B cell (primary cell): ENCODE measurements around the gene XRCC1. TPM values are rescaled to one million over a fixed set of nuclear protein-coding genes. Genes with fewer than 3 reads are reported as not detected.

Experiments used
- ATAC-seq: fragments of 200-7000 bp; cut with Tn5 transposase; one replicate; pipeline ENCODE4 v1.10.0; 2021; ENCODE audit warnings: low read depth, mild to moderate bottlenecking, moderate number of reproducible peaks, moderate library complexity
- CTCF ChIA-PET: fragments of 350-600 bp; sonication (Branson Sonifier 250); formaldehyde crosslinking; loops from one replicate; lab custom pipeline; 2021; ENCODE audit warnings: antibody characterized with exemption, inconsistent platforms; lab: Charles Lee
- POLR2A ChIA-PET: fragments of 350-600 bp; sonication (Branson Sonifier 250); formaldehyde crosslinking; loops from one replicate; lab custom pipeline; 2021; ENCODE audit warnings: antibody characterized with exemption; lab: Charles Lee
- DNase-seq: peaks from one replicate; pipeline ENCODE4 v3.0.0; 2013
- H2AFZ ChIP-seq: 2 replicates; pipeline ENCODE4 v1.6.1; 2012; ENCODE audit warnings: mild to moderate bottlenecking, low read depth, low read length; ENCODE audit not compliant: insufficient read depth, poor library complexity, severe bottlenecking
- H3K27ac ChIP-seq, 2 donors: 1 replicate in 1 of 2; 2 replicates in 1 of 2; pipeline ENCODE4 v1.5.1; 2012 to 2013; ENCODE audit warnings: low read length in 2 of 2, mild to moderate bottlenecking in 2 of 2, moderate library complexity in 1 of 2
- H3K27me3 ChIP-seq, 4 experiments: fragments of 200-600 bp in 1 of 4; sonication (generic) in 1 of 4; replicated peaks in 1 of 4; 1 replicate in 2 of 4; 2 replicates in 2 of 4; pipeline versions ENCODE4 v1.6.1 to v1.7.0; 2013 to 2016; ENCODE audit warnings: low read length in 3 of 4, mild to moderate bottlenecking in 2 of 4, mixed read lengths in 1 of 4, moderate library complexity in 1 of 4; ENCODE audit not compliant: insufficient read depth in 4 of 4, control insufficient read depth in 3 of 4; ENCODE audit errors: control extremely low read depth in 1 of 4
- H3K36me3 ChIP-seq, 2 experiments: replicated peaks in 1 of 2; 1 replicate in 1 of 2; 2 replicates in 1 of 2; pipeline versions ENCODE4 v1.6.1 to v1.7.1; 2013; ENCODE audit warnings: low read length in 1 of 2; ENCODE audit not compliant: insufficient read depth in 2 of 2, control insufficient read depth in 1 of 2; ENCODE audit errors: control extremely low read depth in 1 of 2, extremely low read depth in 1 of 2
- H3K4me1 ChIP-seq, 2 donors: fragments of 200-600 bp in 1 of 2; sonication (generic) in 1 of 2; 1 replicate in 1 of 2; 2 replicates in 1 of 2; pipeline versions ENCODE4 v1.5.1 to v1.6.1; 2013 to 2017; ENCODE audit warnings: low read length in 2 of 2; ENCODE audit not compliant: control insufficient read depth in 2 of 2, insufficient read depth in 2 of 2
- H3K4me2 ChIP-seq: replicated peaks from 2 replicates; pipeline ENCODE3; 2012; ENCODE audit warnings: mild to moderate bottlenecking, low read depth, low read length; ENCODE audit not compliant: poor library complexity, severe bottlenecking
- H3K4me3 ChIP-seq, 5 experiments: fragments of 200-600 bp in 1 of 5; sonication (generic) in 1 of 5; 1 replicate in 3 of 5; 2 replicates in 2 of 5; pipeline versions ENCODE4 v1.5.1 to v1.7.0; 2011 to 2016; ENCODE audit warnings: low read length in 4 of 5, mild to moderate bottlenecking in 4 of 5, low read depth in 2 of 5, control low read depth in 1 of 5, moderate library complexity in 1 of 5; ENCODE audit not compliant: insufficient read depth in 1 of 5; ENCODE audit errors: control extremely low read depth in 1 of 5, extremely low read depth in 1 of 5
- H3K79me2 ChIP-seq: fragments of 200-600 bp; sonication (generic); one replicate; pipeline ENCODE4 v1.6.0; 2016; ENCODE audit warnings: low read length; ENCODE audit not compliant: control insufficient read depth, insufficient read depth
- H3K9ac ChIP-seq: fragments of 200-600 bp; sonication (generic); 2 replicates; pipeline ENCODE4 v1.6.1; 2017; ENCODE audit warnings: mild to moderate bottlenecking, low read length, moderate library complexity
- H3K9me3 ChIP-seq, 3 donors: one replicate each; pipeline versions ENCODE4 v1.6.1 to v1.7.1; 2013; ENCODE audit warnings: low read length in 2 of 3; ENCODE audit not compliant: control insufficient read depth in 2 of 3, insufficient read depth in 1 of 3; ENCODE audit errors: control extremely low read depth in 1 of 3
- H4K20me1 ChIP-seq: 2 replicates; pipeline ENCODE4 v1.6.0; 2012; ENCODE audit warnings: mild to moderate bottlenecking, low read length; ENCODE audit not compliant: insufficient read depth, control insufficient read depth, poor library complexity, severe bottlenecking
- H3K27ac Mint-ChIP-seq: one replicate; pipeline ENCODE4 v1.8.0; 2021; ENCODE audit warnings: mixed read lengths
- H3K27me3 Mint-ChIP-seq: one replicate; pipeline ENCODE4 v1.8.0; 2021; ENCODE audit warnings: mixed read lengths
- H3K4me1 Mint-ChIP-seq: one replicate; pipeline ENCODE4 v1.8.0; 2021; ENCODE audit warnings: mixed read lengths
- H3K4me3 Mint-ChIP-seq: one replicate; pipeline ENCODE4 v1.8.0; 2021; ENCODE audit warnings: mixed read lengths
- H3K9me3 Mint-ChIP-seq: one replicate; pipeline ENCODE4 v1.8.0; 2022; ENCODE audit warnings: mixed read lengths; ENCODE audit not compliant: insufficient read depth
- CTCF ChIP-seq: fragments of 200-600 bp; IDR thresholded peaks from one replicate; pipeline ENCODE4 v1.8.0; 2022; ENCODE audit warnings: antibody characterized with exemption, mild to moderate bottlenecking
- EZH2 ChIP-seq: IDR thresholded peaks from 2 replicates; pipeline ENCODE4 v1.6.1; 2012; ENCODE audit warnings: borderline replicate concordance, low read depth, mild to moderate bottlenecking, moderate library complexity, low read length; ENCODE audit not compliant: insufficient read depth, poor library complexity, severe bottlenecking
- WGBS: methylation state at CpG from one replicate; pipeline ENCODE4 v1.1.5; 2013; ENCODE audit warnings: missing lambda C conversion rate; ENCODE audit not compliant: insufficient coverage; 5-methylcytosine and 5-hydroxymethylcytosine counted together
- intact Hi-C: fragments of 100-400 bp; cut with micrococcal nuclease; formaldehyde crosslinking; loops from one replicate; pipeline ENCODE4 v1.10.0; 2022
- polyA plus RNA-seq: library from polyadenylated mRNA; depleted of rRNA; stranded (reverse); fragments of >200 nt; gene quantifications from 2 replicates; pipeline ENCODE4 v1.2.3, GENCODE V29; 2012
- total RNA-seq, 2 donors: library from RNA; stranded (reverse); fragments of 120-200 nt in 1 of 2; gene quantifications; 1 replicate in 1 of 2; 2 replicates in 1 of 2; pipeline versions ENCODE4 v1.2.3 to v1.2.4, GENCODE V29; 2013 to 2022

Gene XRCC1
- total and polyA plus RNA-seq, 2 donors (not counting 1 experiment from before 2014, with no cell fraction given), result 34.6 to 38.2 TPM

DNA sequence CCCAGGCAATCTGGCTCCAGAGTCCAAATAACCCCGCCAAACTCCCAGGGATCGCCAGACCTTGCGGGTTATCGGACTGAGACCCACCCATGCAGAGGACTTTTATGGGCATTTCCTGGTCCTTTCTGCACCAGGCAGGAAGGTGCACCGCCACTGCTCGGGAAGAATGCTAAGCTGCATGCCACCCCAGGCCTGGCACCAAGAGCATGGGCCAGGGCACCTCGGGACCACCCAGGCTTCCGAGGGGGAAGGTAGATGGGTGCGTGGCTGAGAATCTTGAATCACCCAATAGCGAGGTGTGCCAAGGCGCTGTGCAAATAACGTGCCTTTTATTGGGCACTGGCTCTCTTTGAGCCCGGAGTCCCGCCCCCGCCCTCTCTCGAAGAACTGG, 42.8 kb downstream of the XRCC1 start:
- DNase-seq, result no peak
- Mint-ChIP-seq H3K4me1 (peaks cover 26% of the 10 kb centered on the region), H3K4me3 (peak overlapping the region; percentile 91), H3K27ac (peak overlapping the region; percentile 96), H3K27me3 (no peaks in the 10 kb centered on the region), H3K9me3 (peaks cover 3% of the 10 kb centered on the region)
- 3% methylated on average over 16 of the region's 16 CpGs for WGBS
- intact Hi-C loops, result loop anchor here (2.0 kb wide), 1 partner anchor 30 kb away; no protein-coding TSS in a partner anchor
- Histone ChIP-seq H3K4me3 (peak overlapping the region; percentile 71 to 94 (median 76)), H3K9me3 (peaks cover 0 to 10% (median 0%) of the 10 kb centered on the region in 3 donors), H3K4me1 (peaks cover 5 to 31% of the 10 kb centered on the region in 2 donors), H3K27me3 (no peaks in the 10 kb centered on the region), H3K9ac (peak overlapping the region; percentile 77), H3K79me2 (no peaks in the 10 kb centered on the region), H3K36me3 (peaks cover 0 to 2% of the 10 kb centered on the region in 2 experiments), H3K27ac (peak overlapping the region; percentile 23 to 34), H3K4me2 (peak overlapping the region; percentile 93), H4K20me1 (no peaks in the 10 kb centered on the region), H2AFZ (peak overlapping the region; percentile 82)
- ATAC-seq, result peak; percentile 7
- CTCF ChIA-PET, result interaction anchor here (0.6 to 7.5 kb wide), 12 partner anchors 8 to 1109 kb away, joined by 3 to 74 read pairs (median 4); no protein-coding TSS in a partner anchor
- no peak for TF ChIP-seq CTCF
- TF ChIP-seq EZH2, result no peak
- POLR2A ChIA-PET, result interaction anchor here (0.5 to 2.7 kb wide), 10 partner anchors 9 to 93 kb away, joined by 3 to 12 read pairs (median 6); partner anchors contain the start of genes PHLDB3, PINLYP, XRCC1 and ZNF428

GRCh38 chr19:43527860-43528622, 47.3 kb downstream of the XRCC1 start:
- POLR2A ChIA-PET, result interaction anchor here (0.7 to 1.0 kb wide), 2 partner anchors 10 to 25 kb away, joined by 3 to 5 read pairs; no protein-coding TSS in a partner anchor
- no peak overlapping the region for H3K4me3 ChIP-seq
- Mint-ChIP-seq H3K27ac (peak overlapping the region; percentile 32), H3K27me3 (no peaks in the 10 kb centered on the region), H3K4me1 (peaks cover 40% of the 10 kb centered on the region), H3K9me3 (no peaks in the 10 kb centered on the region), H3K4me3 (peak overlapping the region; percentile 52)
- no peaks in the 10 kb centered on the region for H3K36me3 ChIP-seq
- H3K9me3 ChIP-seq, result no peaks in the 10 kb centered on the region
- DNase-seq (no peak), ATAC-seq (no peak)
- intact Hi-C loops, result no loop called here
- H3K79me2 ChIP-seq, result peaks cover 11% of the 10 kb centered on the region
- peak overlapping the region; percentile 92 for H3K4me2 ChIP-seq
- no peaks in the 10 kb centered on the region for H4K20me1 ChIP-seq
- WGBS, result 60% methylated on average over 2 of the region's 13 CpGs
- no peaks in the 10 kb centered on the region for H3K27me3 ChIP-seq
- peaks cover 24 to 43% of the 10 kb centered on the region in 2 donors for H3K4me1 ChIP-seq
- no peak overlapping the region for H2AFZ ChIP-seq
- CTCF ChIA-PET, result interaction anchor here (0.8 to 14.1 kb wide), 6 partner anchors 9 to 78 kb away, joined by 3 to 644 read pairs (median 4); no protein-coding TSS in a partner anchor
- no peak overlapping the region for H3K27ac ChIP-seq
- TF ChIP-seq CTCF, result no peak
- TF ChIP-seq EZH2, result no peak
- no peak overlapping the region for H3K9ac ChIP-seq
